NCI-H526 (cell line): ENCODE data around the gene RNF13.
"Not testable (repeated sequence)": the region's sequence is repeated elsewhere in the genome, so short reads cannot be mapped to it uniquely, and the experiment has no call there.

Experiments used
- DNase-seq, 2 experiments: peaks; one replicate each; lab custom pipeline; 2025; lab: John Stamatoyannopoulos, UW

RNF13 gene

GRCh38 chr3:149801639-149802038, 11.4 kb upstream of the RNF13 start:
- DNase-seq = no peak

GRCh38 chr3:149806171-149806778, 6.7 kb upstream of the RNF13 start:
- DNase-seq = no peak

- DNase-seq = peak; percentile 69 to 89
Measured at GRCh38 chr3:149808209-149808829, 4.7 kb upstream of the RNF13 start.

- peak; percentile 79 to 86 for DNase-seq
Measured at GRCh38 chr3:149809699-149810098, 3.3 kb upstream of the RNF13 start.

- DNase-seq = no peak
Measured at GRCh38 chr3:149810846-149811245, 2.2 kb upstream of the RNF13 start.

- DNase-seq = no peak
Measured at GRCh38 chr3:149812165-149812605, 830 bp upstream of the RNF13 start.

- peak; percentile 78 to 79 for DNase-seq
Measured at GRCh38 chr3:149813367-149814281, 609 bp downstream of the RNF13 start.

GRCh38 chr3:149815321-149815720, 2.3 kb downstream of the RNF13 start:
- DNase-seq = no peak

GRCh38 chr3:149815728-149816127, 2.7 kb downstream of the RNF13 start:
- DNase-seq = no peak

GRCh38 chr3:149816311-149816710, 3.3 kb downstream of the RNF13 start:
- no peak for DNase-seq

- no peak for DNase-seq
Measured at GRCh38 chr3:149816986-149817385, 4.0 kb downstream of the RNF13 start.

GRCh38 chr3:149819432-149819831, 6.4 kb downstream of the RNF13 start:
- no peak for DNase-seq

GRCh38 chr3:149820183-149820582, 7.2 kb downstream of the RNF13 start:
- no peak for DNase-seq

GRCh38 chr3:149826636-149827035, 13.6 kb downstream of the RNF13 start:
- DNase-seq = no peak

- DNase-seq = no peak
Measured at GRCh38 chr3:149828390-149828789, 15.4 kb downstream of the RNF13 start.

GRCh38 chr3:149829631-149830030, 16.6 kb downstream of the RNF13 start:
- DNase-seq = not testable (repeated sequence)

GRCh38 chr3:149830902-149831301, 17.9 kb downstream of the RNF13 start:
- DNase-seq = peak in 1 of 2 experiments; percentile 6

- DNase-seq = no peak
Measured at GRCh38 chr3:149831321-149831720, 18.3 kb downstream of the RNF13 start.

GRCh38 chr3:149832086-149832485, 19.1 kb downstream of the RNF13 start:
- no peak for DNase-seq

GRCh38 chr3:149833241-149833640, 20.2 kb downstream of the RNF13 start:
- no peak for DNase-seq

GRCh38 chr3:149838491-149838890, 25.5 kb downstream of the RNF13 start:
- DNase-seq = not testable (repeated sequence)

GRCh38 chr3:149839469-149839868, 26.5 kb downstream of the RNF13 start:
- not testable (repeated sequence) for DNase-seq

GRCh38 chr3:149839896-149840295, 26.9 kb downstream of the RNF13 start:
- no peak for DNase-seq
